HG02759 (cell line): ENCODE measurements around the gene STX3.
"Not testable (repeated sequence)": the region's sequence is repeated elsewhere in the genome, so short reads cannot be mapped to it uniquely, and the experiment has no call there.

ENCODE experiments used
- ATAC-seq: cut with Tn5 transposase; IDR thresholded peaks from one replicate; pipeline ENCODE4 v1.9.1; 2021; ENCODE audit warnings: mild to moderate bottlenecking, moderate library complexity; ENCODE audit not compliant: unreplicated experiment

STX3 gene

DNA sequence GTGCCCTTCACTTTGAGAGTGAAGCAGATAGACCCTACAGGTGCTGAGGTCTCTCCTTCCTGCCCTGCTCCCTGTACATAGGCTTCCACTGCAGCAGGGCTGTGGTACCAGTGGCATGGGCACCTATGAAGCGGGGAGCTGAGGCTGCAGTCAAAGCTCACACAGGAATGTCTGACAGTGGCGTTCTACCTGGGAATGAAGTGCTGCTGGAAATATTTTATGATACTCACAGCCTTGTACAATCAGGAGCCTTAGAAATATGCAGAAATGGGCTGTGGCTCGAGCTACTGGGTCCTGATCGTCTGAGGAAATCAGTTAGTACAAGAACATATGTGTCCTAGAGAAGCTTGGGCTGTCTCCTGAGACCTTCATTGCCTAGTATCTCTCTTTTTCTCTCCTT lies 30.6 kb downstream of the STX3 start:
- no peak for ATAC-seq

GRCh38 chr11:59787255-59787588 lies 32.0 kb downstream of the STX3 start:
- ATAC-seq = no peak

DNA sequence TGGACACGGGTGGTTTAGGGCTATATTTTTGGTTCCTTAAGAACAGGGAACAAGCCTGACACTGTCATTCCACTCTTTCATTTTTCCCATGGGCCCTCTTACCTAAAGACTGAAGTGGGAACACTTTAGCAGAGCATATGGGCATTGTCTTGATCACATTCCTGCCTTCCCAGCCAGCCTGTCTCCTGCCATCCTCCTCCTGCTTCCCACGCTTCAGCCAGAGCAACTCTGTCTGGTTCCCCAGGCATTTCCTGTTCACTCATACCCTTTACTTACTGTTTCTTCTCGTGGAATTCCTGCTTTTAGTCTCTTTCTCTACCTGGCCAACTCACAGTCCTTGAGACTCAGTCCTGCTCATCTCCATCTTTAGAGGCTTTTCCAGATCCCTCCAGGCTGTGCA lies 32.6 kb downstream of the STX3 start:
- ATAC-seq = no peak

- ATAC-seq = no peak
Observed at GRCh38 chr11:59791639-59792038, 36.5 kb downstream of the STX3 start.

GRCh38 chr11:59792507-59792906 lies 37.3 kb downstream of the STX3 start:
- no peak for ATAC-seq

DNA sequence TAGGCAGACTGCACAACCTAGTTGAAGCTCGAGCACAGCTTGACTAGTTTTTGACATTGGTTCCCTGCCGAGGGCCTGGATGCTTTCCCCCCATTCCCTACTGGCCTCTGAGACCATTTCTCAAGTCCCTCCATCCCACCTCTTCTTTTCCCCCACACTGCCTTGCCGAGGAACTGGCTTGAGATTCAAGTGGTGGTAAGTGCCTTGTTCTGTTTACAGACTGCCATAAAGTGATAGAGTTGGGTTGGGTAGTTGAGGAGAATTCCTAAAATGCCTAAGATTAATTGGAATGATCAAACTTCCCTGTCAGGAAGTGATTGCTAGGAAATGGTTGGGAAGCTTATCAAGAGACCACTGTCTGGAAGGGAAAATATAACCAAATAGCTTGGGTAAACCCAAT lies 39.2 kb downstream of the STX3 start:
- no peak for ATAC-seq

DNA sequence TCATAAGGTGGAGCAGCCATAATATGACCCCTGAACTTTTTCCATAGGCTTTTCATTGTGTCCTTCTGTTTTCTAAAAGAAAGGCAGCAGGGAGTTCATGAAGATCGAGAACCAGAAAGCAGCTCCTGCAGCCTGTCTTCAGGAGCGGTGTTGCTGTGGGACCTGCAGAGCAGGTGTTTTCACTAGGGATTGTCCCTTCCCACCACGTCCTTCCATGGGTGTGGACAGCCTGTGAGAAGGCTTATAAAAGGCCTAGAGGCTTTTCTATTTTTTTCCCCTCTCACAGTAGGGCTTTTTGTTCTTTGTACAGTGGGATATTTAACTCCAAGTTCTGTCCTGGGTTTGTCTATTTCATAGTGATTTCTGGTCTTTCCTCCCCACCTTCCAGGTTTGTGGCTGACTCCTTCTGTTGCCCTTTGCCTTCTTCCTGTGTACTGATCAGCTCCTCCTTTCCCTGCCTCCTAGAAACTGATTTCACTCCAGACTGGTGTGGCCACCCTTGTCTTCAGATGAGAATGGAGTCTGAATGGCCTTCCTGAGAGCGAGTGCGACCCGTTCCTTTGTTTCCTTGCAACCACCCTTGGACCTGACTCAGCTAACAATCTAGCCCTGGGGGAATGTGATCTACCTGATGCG lies 45.3 kb downstream of the STX3 start:
- no peak for ATAC-seq

GRCh38 chr11:59801160-59801706 lies 46.1 kb downstream of the STX3 start:
- no peak for ATAC-seq

GRCh38 chr11:59801981-59802638 lies 46.9 kb downstream of the STX3 start:
- peak; percentile 19 for ATAC-seq

- ATAC-seq = peak; percentile 71
Observed at GRCh38 chr11:59802639-59803176, 47.5 kb downstream of the STX3 start.

DNA sequence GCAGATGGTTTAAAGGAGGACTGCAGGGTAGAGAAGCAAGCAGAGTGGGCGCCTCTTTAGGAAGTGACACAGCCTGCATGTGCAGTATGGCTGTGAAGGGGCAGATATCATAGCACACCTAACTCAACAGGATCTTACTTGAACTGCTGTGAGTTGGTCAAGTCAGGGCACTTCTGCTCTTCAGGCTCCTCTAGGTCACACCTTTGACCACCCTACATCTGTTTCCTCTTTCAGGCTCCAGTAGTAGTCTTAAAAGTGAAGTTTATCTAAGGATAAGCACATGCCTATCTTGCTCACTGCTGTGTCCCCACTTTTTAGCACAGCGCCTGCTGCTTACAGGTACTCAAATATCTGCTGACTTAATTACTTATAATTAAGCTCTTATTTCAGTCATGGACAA lies 48.9 kb downstream of the STX3 start:
- ATAC-seq = no peak

DNA sequence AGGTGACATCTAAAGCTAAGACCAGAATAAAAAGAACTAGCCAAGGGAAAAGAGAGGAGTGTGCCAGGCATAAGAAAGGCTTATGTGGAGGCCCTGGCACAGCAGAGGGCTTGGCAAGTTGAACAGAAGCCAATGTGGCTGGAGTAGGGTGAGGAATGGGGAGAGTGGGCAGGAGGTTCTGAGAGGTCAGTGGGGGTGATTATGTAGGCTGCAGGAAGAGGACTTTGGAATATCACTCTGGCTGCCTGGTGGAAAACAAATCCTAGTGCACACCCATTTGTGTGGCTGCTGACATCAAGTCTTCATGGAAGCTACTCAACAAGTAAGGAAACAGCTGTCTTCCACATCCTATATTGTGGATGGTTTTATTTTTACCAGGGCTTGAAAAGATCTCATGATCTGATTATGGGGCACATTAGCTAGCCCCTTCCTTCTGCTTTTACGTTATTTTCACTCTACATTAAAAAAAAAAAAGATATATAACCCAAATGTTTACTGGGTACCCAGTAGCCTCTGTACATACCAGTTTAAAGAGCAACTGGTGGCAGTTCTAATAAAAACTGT lies 52.0 kb downstream of the STX3 start:
- ATAC-seq = no peak

DNA sequence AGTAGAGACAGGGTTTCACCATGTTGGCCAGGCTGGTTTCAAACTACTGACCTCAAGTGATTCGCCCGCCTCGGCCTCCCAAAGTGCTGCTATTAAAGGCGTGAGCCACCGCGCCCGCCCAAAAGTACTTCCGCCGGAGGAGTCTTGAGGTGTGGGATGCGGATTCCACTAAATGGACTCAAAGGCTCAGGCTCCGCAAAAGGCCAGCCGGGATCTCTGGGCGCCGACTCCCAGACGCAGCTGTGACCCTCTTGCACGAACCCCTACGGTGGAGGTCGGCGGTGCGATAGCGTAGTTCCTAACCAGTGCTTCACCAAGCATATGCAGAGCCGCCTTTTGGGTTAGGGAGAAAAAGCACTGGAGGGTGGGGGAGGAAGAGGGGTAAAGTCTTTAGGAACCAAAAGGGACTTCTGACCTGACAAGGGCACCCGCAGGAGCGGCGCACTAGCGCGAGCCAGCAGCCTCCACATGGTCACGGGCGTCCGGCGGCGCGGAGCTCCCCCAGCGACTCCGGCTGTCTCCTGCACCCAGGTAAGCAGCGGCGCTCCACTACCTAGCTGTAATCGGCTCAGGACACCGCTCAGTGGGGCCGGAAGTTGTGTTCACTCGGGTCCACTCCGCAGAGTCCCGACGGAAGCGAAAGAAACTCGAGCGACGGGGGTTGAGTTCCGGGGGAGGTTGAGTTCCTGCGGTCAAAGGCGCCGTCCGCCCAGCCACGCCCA lies 55.2 kb downstream of the STX3 start, which contains the start of gene MRPL16:
TSS of gene MRPL16 (minus strand) at position 590 of the 722 bp plus-strand sequence. CDS start at position 470, 120 bp downstream.
- peak; percentile 97 for ATAC-seq

GRCh38 chr11:59810911-59811259 lies 55.7 kb downstream of the STX3 start:
- ATAC-seq = peak; percentile 5

DNA sequence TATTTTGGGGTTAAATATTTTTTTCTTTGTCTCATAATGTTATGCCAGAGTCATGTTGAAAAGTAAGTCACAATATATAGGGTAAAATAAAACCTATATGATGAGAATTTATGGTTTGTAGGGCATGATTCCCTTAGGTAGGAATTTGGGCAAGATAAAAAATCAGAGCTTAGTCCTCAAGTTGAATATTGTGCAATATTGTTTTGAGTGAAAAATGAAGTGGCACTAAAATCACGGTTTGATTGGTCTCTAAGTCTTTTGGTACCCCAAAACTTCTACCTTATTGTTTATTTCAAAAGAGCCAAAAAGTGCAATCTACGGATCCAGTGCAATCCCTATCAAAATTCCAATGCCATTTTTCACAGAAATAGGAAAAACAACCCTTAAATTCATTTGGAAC lies 57.0 kb downstream of the STX3 start:
- ATAC-seq = no peak

DNA sequence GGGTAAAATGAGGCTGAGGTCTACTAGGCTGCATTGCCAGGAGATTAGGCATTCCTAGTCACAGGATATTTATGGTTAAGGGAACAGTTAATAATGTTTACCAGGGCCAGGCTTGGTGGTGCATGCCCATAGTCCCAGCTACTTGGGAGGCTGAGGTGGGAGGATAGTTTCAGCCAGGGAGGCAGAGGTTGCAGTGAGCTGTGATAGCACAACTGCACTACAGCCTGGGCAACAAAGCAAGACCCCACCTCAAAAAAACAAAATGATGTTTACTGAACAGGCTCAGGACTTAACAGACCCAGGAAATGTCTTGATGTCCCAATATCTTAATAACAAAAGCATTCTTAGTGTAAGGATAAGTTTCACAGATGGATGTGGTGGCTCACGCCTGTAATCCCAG lies 58.2 kb downstream of the STX3 start:
- ATAC-seq = no peak

- no peak for ATAC-seq
Observed at GRCh38 chr11:59814021-59814420, 58.8 kb downstream of the STX3 start.

GRCh38 chr11:59815754-59816153 lies 60.6 kb downstream of the STX3 start:
- ATAC-seq = no peak

DNA sequence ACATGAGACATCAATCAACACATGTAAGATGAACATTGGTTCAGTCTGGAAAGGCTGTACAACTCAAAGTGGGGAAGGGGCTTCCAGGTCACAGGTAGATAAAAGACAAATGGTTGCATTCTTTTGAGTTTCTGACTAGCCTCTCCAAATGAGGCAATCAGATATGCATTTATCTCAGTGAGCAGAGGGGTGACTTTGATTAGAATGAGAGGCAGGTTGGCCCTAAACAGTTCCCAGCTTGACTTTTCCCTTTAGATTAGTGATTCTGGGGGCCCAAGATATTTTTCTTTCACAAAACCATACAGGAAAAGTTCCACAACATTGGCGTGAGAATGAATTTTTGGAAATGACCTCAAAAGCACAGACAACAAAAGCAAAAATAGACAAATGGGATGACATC lies 61.3 kb downstream of the STX3 start:
- not testable (repeated sequence) for ATAC-seq

- no peak for ATAC-seq
Observed at GRCh38 chr11:59818572-59818971, 63.4 kb downstream of the STX3 start.

DNA sequence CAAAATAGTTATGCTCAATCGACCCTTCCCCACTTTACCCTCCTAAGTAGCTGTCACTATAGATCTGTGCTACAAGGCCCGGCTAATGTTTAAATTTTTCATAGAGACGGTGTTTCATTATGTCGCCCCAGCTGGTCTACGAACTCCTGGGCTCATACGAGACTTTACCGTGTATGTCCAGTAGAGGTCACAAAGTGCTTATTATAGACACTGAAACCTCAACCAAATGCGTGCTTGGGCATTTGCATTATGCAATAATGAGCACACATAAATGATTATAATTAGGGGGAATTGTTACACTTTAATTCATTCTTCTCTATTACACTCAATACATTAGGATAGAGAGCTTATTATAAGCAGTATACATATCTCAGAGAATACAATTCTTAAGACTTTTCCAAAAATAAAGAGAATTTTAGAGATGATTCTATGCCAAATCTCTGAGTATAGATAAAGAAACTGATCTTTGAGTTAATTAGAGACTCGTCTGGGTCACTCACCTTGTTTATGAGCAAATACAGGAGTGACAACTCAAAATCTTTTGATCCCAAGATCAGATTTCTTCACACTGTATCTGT lies 67.9 kb downstream of the STX3 start:
- ATAC-seq = peak; percentile 84
